Measurements from ENCODE around the gene LTBP3.

LTBP3 gene

GRCh38 chr11:65585396-65586246, 27.5 kb upstream of the LTBP3 start:
- no peak for DNase-seq

- DNase-seq: no peak
Observed at GRCh38 chr11:65584723-65585171, 26.6 kb upstream of the LTBP3 start.

GRCh38 chr11:65584106-65584505, 25.9 kb upstream of the LTBP3 start:
- DNase-seq: no peak

GRCh38 chr11:65583589-65583988, 25.4 kb upstream of the LTBP3 start:
- DNase-seq: no peak

- DNase-seq: no peak
Observed at GRCh38 chr11:65581928-65582327, 23.8 kb upstream of the LTBP3 start.

GRCh38 chr11:65580756-65581155, 22.6 kb upstream of the LTBP3 start:
- DNase-seq: no peak

- DNase-seq: no peak
Observed at GRCh38 chr11:65580031-65580692, 22.0 kb upstream of the LTBP3 start.

GRCh38 chr11:65579291-65579690, 21.1 kb upstream of the LTBP3 start:
- no peak for DNase-seq

- DNase-seq: no peak
Observed at GRCh38 chr11:65578667-65579066, 20.5 kb upstream of the LTBP3 start.

GRCh38 chr11:65578134-65578533, 20.0 kb upstream of the LTBP3 start:
- DNase-seq: no peak

GRCh38 chr11:65577756-65578109, 19.6 kb upstream of the LTBP3 start:
- no peak for DNase-seq

GRCh38 chr11:65576867-65577755, 19.0 kb upstream of the LTBP3 start:
- peak; percentile 100 for DNase-seq

- no peak for DNase-seq
Observed at GRCh38 chr11:65576232-65576866, 18.2 kb upstream of the LTBP3 start.

GRCh38 chr11:65575568-65576231, 17.5 kb upstream of the LTBP3 start, which contains the start of gene EHBP1L1:
Gene EHBP1L1, plus strand, starts transcription at chr11:65576053. Its CDS starts 250 bp downstream, at chr11:65576303.
- peak; percentile 97 for DNase-seq

GRCh38 chr11:65574811-65575567, 16.8 kb upstream of the LTBP3 start:
- no peak for DNase-seq

GRCh38 chr11:65574109-65574810, 16.1 kb upstream of the LTBP3 start:
- DNase-seq: peak; percentile 100

- no peak for DNase-seq
Observed at GRCh38 chr11:65573391-65574079, 15.4 kb upstream of the LTBP3 start.

- DNase-seq: peak; percentile 95
Observed at GRCh38 chr11:65572356-65573051, 14.3 kb upstream of the LTBP3 start, which contains the start of gene FAM89B. Gene FAM89B, plus strand, starts transcription at chr11:65572538. Its CDS starts 132 bp downstream, at chr11:65572670.

GRCh38 chr11:65571940-65572339, 13.8 kb upstream of the LTBP3 start:
- peak; percentile 93 for DNase-seq
